PFSK-1 (cell line): ENCODE results near the gene BEGAIN.

Source experiments
- FOXP2 ChIP-seq: optimal IDR thresholded peaks from 2 replicates; pipeline ENCODE3; 2011; ENCODE audit warnings: borderline replicate concordance, control low read depth, inconsistent platforms; ENCODE audit not compliant: insufficient read depth; ENCODE audit errors: extremely low read length, extremely low read depth
- POLR2AphosphoS5 ChIP-seq: IDR thresholded peaks from 2 replicates; pipeline ENCODE4 v1.6.1; 2012; ENCODE audit warnings: low read depth, mild to moderate bottlenecking, control low read depth, low read length, moderate library complexity
- REST ChIP-seq, 2 experiments: IDR thresholded peaks; 2 replicates each; pipeline versions ENCODE4 v1.6.1 to v1.8.0; 2011 to 2012; ENCODE audit warnings: low read depth in 2 of 2, low read length in 2 of 2, control low read depth in 1 of 2, inconsistent platforms in 1 of 2, mild to moderate bottlenecking in 1 of 2, moderate library complexity in 1 of 2; ENCODE audit not compliant: insufficient read depth in 1 of 2
- SIN3A ChIP-seq: IDR thresholded peaks from 2 replicates; pipeline ENCODE4 v1.6.1; 2012; ENCODE audit warnings: mild to moderate bottlenecking, low read length, moderate library complexity, borderline replicate concordance; ENCODE audit not compliant: insufficient read depth
- TAF1 ChIP-seq: IDR thresholded peaks from 2 replicates; pipeline ENCODE4 v1.6.1; 2012; ENCODE audit warnings: low read length, control low read depth, borderline replicate concordance; ENCODE audit not compliant: insufficient read depth

- TF ChIP-seq REST (IDR thresholded peaks at IDR 0.05; ENCODE audit: insufficient read depth in 1 of 2, low read depth in 2 of 2, low read length in 2 of 2), result no peak
- no peak for TF ChIP-seq TAF1
- no peak for TF ChIP-seq SIN3A
- no peak for TF ChIP-seq POLR2AphosphoS5
- TF ChIP-seq FOXP2, result no peak
Measured at GRCh38 chr14:100567009-100567876, 20.0 kb downstream of the BEGAIN start.
